T1000 (cell line): ENCODE data around the gene ZNF618.

Experiments used
- DNase-seq: peaks from one replicate; lab custom pipeline; 2025; ENCODE audit warnings: mixed read lengths; lab: John Stamatoyannopoulos, UW

ZNF618 gene

DNA sequence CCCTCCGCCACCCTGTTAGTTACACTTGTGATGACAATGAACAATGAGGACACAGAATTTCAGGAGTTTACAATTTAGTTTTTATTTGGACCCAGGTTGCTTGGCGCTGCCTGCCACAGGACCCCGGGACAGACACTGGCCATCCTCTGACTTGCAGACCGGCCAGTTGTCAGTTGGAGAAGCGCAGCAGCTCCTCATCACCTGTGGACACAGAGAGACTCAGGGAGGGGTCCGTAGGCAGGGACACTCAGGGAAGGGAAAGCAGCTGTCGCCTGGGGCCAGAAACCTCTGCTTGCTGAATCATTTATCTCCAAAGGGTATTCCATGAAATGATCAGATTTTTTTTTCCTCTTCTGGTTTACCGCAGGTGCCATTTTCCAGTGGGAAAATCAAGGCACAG is 184.0 kb downstream of the ZNF618 start:
- DNase-seq = no peak

DNA sequence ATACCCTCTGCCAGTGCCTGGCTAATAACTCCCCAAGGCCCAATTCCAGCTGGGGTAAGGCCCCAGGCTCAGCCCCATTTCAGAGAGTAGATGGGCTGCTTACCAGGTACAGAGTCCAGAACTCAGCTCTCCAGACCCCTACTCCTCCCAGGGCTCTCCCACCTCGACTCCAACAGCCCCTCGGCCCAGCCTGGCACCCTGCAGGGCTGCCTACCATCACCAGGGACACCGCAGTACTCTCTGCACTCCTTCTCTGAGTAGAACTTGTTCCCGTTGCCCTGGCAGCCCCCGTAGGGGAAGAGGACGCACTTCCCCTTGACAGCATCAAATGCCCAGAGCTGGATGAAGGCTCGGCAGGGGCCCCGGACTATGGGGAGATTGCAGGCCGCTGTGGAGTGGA is 184.6 kb downstream of the ZNF618 start:
- DNase-seq = no peak

DNA sequence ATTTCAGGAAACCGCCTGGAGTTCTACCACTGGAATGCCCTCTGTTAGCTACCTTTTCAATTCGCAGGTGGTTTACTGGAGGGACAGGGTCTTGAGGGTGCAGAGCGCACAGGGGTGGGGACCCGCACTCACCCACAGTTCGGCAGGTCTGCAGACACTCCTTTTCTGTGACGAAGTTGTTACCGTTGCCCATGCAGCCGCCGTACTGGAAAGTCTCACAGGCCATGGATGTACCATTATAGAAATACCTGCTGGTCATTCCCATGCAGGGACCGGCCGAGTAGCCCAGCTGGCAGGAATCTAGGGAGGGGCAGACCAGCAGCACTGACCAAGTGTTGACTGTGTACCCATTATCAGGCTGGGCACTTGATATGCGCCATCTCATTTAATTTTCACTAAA is 185.2 kb downstream of the ZNF618 start:
- no peak for DNase-seq

DNA sequence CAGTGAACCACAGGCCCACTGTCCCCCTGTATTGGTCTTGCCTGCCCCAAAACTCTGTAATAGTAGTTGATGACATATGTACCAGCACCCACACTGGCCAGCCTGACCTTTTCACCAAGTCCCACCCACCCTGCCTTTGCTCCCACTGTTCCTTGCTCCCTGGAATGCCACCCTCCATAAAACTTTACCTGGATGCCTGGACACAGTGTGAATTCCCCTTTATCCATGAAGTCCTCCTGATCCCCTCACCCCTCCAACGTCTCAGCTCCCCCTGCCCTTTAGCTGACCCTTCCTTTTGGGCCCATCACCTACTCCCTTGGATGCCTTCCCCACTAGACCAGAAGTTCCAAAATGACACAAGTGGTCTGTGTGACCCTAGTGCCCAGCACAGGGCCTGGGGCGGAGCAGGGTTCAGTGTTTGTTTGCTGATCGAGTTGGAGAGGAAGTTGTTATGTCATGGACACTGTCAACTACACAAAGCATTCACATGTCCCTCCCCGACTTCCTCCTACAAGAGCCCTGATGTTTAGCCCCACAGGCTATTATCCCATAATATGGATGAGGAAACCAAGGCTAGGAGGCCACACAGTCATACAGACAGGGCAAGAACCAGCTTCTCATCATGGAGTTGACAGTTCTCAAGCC is 185.8 kb downstream of the ZNF618 start:
- DNase-seq = no peak

DNA sequence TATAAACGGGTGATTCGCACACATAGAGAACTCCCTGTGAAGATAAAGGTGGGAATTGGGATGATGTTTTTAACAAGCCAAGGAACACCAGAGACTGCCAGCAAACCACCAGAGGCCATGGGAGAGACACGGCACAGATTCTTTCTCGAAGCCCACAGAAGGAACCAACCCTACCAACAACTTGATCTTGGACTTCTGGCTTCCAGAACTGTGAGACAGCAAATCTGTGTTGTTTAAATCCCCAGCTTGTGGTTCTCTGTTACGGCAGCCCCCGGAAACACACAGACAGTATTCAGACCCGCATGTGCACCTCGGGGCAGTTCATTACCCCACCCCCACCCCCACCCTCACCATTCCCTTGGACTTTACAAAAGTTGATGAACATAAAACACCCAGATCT is 189.2 kb downstream of the ZNF618 start:
- DNase-seq = no peak

DNA sequence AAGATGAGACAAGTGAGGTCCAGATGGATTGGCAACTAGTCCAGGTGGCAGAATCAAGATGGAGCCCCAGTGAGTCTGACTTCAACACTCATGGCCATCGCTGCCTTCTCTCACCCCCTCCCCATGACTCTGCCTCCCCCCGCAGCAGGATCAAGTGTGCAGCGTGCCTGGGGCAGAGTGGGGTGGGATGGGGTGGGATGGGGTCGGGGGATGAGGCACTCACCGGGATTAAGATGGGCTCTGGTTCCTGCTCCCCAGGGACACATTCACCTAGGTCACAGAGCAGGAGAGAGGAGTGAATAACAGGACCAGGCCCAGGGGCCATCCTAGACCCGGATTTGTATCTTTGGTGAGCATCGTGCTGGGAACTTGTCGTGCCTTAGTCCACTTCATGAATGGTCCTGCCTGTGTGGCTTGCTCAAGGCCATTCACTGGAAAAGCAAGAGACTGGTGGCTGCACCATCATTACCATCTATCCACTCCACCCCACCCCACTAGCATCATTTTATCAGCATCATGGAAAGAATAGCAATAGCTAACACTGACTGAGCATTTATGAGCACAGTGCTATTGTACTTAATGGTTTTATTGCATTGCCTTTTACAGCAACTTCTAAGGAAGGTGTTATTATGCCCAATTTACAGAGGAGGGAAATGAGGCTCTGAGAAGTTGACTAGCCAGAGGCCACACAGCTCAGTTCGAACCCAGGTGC is 193.5 kb downstream of the ZNF618 start:
- no peak for DNase-seq

DNA sequence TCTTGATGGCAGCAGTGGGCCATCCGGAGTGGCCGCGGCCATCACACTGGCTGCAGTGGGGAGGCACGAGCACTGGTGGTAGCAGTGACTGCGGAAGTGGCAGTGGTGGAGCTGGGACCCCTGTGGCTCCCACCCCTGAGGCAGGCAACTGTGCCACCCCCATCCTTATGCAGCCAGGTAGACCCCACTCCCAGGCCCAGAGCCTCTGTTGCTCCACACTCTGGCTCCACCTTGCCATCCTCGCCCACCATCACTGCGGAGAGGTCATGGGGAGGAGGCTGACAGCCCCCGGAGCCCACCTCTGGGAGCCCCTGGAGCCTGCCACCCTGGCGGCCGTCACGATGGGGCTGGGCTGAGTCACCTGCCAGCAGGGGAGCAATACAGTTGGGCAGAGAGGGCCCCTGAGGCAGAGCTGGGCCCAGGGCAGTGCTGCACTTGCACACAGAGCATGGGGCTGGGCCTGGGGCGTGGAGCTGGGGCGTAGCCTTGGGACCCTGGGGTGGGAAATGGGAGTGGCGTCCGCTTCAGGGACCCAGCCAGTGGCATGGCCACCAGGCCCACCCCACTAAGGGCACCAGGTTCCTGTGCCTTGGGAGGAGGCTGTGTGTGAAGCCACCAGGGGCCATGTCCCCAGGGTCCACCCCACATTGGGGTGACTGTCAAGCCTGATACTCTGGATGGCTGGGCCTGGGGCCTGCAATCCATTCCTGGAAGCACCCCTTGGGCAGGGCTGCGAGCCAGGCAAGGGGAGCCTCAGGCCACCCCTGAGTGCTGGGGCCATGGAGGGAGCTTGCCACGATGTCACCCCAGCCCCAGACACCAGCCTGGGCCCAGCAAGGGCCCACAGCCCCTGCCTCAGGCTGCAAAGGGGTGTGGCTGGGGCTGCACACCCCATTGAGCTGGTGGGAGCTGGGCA is 194.3 kb downstream of the ZNF618 start:
- DNase-seq = no peak

DNA sequence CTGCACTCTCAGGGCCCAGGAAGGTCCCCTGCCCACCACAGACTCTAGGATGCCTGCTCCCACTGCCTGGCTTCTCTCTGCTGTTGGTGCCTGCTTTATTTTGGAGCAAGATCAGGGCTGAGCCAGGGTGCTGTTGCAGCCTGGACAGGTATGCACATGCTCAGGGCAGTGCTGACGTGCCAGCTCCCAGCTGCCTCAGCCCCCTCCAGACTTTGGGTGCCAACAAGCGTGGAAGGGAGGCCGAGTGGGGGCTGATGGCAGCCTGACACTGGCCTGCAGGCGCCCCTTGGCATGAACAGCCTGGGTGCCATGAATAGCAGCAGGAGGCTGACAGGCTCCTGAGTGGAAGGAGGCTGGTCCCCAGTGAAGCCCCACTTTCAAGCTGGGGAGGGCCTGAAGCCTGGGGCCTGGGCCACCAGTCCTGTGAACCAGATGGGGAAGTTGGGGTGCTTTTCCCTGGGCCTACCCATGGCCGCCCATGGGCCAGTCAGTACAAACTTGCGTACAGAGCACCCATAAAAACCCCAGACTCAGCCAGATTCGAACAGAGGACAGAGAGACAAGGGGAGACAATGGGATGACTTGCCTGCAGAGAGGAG is 195.2 kb downstream of the ZNF618 start:
- DNase-seq = no peak

DNA sequence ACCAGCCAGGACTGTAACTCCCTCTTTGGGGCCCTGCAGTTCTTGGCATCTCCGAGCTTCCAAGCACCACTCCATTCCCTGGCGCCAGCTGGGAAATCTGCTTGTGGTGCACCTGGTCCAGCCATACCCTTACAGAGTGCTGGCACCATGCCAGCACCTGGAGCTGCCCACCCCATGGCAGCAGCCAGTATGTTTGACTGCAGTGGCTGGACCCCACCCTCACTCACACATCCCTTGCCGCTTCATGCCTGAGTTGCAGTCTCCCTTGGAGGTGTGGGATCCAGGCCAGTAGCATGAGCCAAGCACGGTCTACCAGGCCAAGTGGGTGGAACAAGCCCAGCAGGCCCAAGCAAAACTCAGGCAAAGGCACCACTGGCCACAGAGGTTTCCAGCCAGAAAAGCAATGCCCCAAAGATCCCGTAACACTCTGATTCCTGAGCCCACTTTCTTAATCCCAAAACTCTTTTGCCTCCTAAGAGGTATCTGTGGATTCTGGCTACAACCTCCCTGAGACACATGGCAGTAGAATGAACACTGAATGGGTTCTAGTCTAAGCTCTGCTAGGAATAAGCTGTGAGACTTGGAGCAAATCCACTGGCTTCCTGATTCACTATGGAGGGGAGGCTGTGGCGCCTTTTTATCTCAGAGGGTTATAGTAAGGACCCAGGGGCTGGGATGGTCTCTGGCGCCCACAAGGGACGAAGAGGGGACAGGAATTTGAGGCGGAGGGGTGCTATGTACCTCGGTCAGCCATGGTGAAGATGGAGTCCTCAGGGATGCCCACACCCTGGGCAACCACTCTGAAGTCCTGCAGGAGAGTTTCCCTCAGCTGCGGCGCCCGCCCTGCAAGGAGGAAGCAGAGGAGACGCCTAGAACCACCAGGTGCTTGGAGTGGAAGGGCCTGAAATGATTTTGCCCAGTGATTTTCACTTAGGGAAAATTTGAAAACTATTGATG is 196.4 kb downstream of the ZNF618 start:
- DNase-seq = no peak

DNA sequence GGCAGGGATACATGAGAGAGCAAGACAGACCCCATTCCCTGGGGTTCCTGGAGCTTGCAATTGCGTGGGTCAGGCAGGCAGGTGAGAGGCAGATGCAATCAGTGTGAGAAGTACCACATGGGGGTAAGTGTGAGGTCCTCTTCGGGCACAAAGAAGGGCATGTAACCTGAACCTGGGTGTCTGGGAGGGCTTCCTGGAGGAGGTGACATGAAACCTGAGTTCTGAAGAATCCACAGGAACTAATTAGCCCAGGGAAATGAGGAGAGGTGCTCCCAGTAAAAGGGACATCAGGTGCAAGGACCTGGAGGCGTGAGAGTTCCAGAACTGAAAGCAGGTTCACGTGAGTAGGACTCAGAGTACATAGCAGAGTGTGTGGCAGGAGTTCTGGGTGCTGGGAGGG is 199.5 kb downstream of the ZNF618 start:
- DNase-seq = no peak

DNA sequence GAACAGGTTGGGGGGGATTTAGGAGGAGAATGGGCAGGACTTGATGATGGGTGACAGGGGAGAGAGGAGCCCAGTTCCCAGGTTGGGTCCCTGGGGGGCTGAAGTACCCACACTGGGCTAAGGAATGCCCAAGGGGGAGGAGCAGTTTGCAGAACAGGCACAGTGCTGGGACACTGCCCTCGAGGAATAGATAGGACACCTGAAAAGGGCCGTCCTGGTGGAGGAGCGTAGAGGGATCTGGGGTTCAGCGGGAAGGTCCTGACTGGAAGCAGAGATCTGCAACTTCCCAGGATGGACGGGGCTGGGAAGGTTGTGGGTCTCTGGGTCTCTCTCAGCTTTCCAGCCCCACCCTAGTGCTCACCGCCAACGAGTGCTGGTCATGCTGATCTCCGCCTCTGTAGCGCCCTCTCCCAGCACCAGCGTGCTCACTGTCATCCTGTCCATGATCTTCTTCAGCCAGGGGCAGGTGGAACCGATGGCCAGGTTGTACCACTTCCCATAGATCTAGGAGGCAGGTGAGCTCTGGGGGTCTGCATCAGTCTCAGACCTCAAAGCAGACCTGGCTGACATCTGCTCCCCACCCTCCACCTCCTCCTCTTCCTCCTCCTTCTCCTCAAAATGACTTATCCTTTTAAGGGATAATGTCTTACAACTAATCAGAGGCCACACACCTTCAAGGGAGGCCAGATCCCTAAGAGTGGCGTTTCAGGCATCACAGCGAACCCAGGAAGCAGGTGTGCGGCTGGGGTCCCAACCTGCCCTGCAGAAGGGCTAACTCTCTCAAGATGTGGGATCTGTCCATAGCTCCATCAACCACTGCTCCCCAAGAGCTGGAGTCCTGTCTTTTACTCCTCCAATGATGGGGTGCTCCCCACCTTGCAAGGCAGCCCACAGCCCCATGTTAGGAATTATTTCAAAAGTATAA is 200.4 kb downstream of the ZNF618 start:
- no peak for DNase-seq

DNA sequence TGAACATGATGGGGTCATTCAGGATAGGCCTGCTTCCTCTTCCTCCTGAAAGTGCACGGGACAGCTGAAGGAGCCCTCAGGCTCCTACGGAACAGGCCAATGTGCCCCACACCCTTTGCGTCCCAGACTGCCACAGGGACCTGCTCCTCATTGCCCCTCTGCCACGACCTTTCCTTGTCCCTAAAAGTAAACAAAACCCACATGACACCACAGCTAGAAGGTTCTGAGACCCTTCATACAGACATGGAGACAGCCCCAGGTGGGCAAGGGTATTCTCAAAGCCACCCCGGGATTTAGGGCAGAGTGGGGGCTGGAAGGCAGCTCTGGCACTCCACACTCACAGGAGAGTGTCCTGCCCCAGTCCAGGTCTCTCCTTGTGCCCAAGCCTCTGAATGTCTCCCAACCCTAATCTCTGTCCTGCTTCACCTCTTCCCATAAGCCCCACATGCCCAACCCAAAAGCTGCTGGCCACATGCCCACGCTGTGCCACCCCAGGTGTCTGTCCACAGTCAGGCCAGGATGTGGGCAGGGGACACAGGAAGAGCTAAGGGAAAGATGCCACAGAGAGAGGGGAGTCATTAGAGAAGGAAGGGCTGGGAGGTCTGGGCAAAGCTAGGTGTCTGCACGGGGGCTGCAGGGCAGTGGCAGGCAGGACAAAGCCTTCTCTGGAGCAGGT is 201.2 kb downstream of the ZNF618 start:
- DNase-seq = no peak

DNA sequence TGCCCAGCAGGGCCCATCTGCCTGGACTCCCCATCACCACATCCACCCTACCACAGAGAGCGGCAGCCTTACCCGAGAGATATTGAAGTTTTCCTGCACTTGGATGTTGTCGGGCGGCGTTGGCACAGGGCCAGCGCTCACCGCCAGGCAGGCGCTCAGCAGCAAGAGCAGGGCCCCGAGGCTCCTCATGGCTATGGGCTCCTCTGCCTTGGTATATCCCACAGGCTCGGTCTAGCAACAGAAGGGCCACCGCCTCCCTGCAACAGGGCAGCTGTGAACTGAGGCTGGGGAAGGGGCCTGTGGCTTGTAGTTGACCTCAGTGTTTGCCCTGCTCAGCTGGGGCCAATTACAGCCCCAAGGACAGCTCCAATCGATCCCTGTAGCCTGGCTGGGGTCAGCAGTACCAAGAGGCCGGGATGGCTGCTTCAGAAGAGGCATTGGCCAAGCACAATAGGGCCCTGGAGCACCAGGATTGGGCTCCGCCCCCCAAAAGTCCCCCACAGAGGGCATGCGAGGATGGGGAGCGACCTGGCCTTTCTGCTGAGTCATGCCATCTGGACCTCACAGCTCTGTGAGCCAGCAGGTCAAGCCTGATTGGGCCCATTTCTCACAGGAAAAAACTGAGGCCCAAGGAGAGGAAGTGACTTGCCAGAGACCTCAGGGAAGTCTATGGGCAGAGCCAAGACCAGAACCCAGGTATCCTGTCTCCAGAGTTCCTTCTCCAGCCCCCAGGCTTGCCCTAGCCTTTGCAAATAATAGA is 202.1 kb downstream of the ZNF618 start, which contains the start of gene AMBP:
AMBP (minus strand) TSS at position 280 of the 760 bp plus-strand sequence; CDS start at position 189, 91 bp downstream.
- DNase-seq = no peak

DNA sequence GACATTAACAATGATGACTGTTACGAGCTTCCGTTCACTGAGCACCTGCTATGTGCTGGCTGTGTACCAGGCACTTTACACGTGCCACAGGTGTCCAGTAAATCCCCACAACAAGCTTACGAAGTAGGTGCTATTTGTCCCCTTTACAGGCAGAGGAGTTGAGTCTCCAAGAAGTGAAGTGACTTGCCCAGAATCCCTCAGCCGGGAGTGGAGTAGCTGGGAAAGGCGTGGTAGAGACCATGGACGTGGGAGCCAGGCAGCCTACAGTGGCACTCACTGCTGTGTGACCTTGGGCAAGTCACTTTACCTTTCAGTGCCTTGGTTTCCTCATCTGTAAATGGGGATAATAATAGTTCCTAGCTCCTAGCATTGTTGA is 202.7 kb downstream of the ZNF618 start:
- DNase-seq = no peak

DNA sequence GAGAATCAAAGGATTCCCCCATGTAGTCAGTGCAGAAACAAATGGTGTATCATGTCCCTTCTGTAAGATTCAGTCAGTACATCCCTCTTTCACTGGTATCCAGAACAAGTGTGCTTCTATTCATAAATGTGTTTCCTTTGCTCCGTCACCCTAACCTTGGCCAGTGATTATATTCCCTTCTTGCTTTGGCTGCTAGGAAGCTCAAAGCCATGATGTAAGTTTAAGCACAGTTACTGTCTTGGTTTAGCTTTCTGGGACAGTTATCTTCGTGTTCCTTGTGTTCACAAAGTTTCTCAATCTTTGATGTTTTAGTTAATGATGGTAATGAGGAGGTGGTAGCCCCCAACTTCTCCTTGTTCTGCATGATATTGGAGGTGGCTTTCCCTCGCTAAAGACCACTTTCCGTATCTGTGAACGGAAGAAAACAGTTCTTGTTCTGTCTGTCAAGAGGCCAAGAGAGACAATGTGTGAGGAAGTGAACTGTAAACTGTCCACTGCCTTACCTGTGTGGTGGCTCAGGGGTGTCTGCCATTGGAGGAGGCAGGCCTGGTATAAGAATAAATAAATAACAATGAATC is 204.2 kb downstream of the ZNF618 start:
- no peak for DNase-seq

DNA sequence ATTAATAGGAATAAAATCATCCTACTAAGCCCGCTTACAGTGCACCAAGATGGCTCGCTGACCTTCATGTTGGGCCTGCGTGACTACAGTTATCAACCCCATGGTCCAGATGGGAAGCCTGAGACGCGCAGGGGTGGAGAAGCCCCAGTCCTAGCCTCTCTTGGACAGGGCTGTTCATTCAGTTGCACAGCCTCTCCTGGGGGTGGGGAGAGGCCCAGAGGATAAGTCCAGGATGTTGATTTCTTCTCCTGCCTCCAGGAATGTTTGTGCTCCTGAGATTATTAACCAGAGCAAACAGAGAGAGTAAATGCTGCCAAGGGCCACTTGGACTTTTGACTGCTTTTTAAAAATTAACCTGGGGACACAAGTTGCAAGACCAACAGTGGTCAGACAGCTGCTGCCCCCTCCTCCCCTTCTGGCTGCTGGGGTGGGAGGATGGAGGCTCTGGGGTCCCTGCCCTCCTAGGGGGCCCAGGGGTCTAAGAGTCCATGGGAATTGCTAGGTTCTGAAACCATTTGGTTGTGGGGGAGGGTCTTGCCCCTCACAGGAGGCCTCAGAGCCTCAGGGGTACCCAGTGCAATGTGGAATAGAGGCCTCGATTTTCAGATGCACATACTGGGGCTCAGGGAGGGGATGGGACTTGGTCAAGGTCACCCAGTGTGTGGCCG is 204.8 kb downstream of the ZNF618 start:
- DNase-seq = no peak

DNA sequence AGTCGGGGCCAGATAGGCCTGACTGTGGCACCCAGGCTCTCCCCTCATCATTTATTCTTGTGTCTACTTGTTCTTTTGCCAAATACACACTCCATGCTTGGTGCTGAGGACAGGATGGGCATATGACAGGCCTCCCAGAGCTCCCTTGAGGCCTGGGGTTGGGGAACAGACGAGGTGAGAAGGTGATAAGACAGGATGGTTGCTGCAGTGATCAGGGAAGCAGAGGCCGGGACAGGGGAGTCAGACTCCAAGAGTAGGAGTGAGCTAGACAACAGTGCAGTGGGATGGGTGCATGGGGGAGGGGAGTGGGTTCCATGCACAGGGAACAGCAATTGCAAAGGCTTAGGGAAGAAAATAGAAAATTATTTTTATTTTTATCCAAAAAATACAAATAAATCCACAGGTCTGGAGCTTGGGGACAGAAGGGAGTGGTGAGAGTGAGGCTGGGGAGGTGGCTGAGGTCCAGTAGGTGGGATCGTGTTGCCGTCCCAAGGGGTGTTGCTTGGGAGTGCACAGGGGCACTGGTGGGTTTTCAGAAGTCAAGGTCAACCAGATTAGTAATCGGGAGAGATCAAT is 205.4 kb downstream of the ZNF618 start:
- no peak for DNase-seq
